ENCODE data around the gene FBXW5. TPM values are rescaled to one million over a fixed set of nuclear protein-coding genes. Genes with fewer than 3 reads are reported as not detected.

The FBXW5 gene
- total and polyA plus RNA-seq, 2 donors (not counting 3 experiments of a cell fraction or from before 2014, with no cell fraction given): 97.3 to 151 TPM

DNA sequence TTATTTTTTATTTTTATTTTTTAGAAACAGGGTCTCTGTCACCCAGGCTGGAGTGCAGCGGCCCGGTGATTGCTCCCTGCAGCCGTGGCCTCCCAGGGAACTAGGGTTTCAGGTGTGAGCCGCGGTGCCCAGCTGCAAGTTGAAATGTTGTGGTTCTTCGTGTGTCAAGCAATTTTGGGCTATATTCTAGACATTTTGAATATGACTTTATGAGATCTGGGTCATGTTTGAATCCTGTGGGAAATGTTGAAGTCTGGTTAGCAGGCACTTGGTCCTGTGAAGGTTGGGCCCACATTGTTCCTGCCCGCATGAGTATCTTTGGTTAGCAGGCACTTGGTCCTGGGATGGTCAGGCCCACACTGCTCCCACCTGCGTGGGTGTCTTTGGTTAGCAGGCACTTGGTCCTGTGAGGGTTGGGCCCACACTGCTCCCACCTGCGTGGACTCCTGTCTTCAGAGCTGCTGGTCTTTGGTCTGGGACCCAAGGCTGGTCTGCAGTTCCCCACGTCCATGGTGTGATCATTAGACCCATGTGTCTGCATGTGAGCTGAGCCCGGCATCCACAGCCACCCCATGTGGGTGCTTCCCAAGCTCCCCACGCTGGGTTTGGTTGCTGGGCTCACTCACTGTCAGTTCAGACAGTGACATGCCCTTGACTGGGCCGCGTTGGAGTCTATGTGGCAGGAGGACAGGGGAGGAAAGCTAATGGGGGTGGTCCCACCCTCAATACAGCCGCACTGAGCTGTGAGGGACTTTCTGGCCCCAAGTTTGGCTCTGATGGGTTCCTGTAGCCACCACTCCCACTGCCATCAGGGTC lies 7.1 kb downstream of the FBXW5 start:
- POLR2A ChIA-PET: no interaction called here

More for the DNA sequence above, 7.1 kb downstream of the FBXW5 start:
- no TSS peak for BruUV-seq (replicated peaks)
- H3K9ac ChIP-seq (replicated peaks; ENCODE audit: extremely low read depth, insufficient read depth, low read length): no peak overlapping the region
- H4K20me1 ChIP-seq (replicated peaks; ENCODE audit: control insufficient read depth, extremely low read depth, insufficient read depth, low read length): no peaks in the 10 kb centered on the region
- no peaks in the 10 kb centered on the region for H3K27me3 ChIP-seq (ENCODE audit: control insufficient read depth in 2 of 2, insufficient read depth in 2 of 2, low read length in 2 of 2)
- H3K4me1 ChIP-seq (ENCODE audit: control insufficient read depth, extremely low read depth, insufficient read depth, low read length): no peaks in the 10 kb centered on the region
- intact Hi-C loops (cut with micrococcal nuclease) (loop anchor here (5.0 kb wide), 1 partner anchor 70 kb away; the partner anchor contains the start of gene EDF1), dilution Hi-C loops (cut with MboI; ENCODE audit: extremely low pct_ligation_motif_present, low sequenced_read_pairs) (loop anchor here (25.0 kb wide), 1 partner anchor 125 kb away; the partner anchor contains the start of gene RABL6)
- H3K36me3 ChIP-seq (ENCODE audit: control insufficient read depth in 2 of 2, extremely low read depth in 1 of 2, insufficient read depth in 2 of 2, low read length in 2 of 2): peaks cover 2 to 28% of the 10 kb centered on the region in 2 experiments
- no peak overlapping the region for H2AFZ ChIP-seq (ENCODE audit: low read depth, low read length)
- DNase-seq (ENCODE audit: low read depth, low spot score) (no peak), FAIRE-seq (no peak)
- H3K4me3 ChIP-seq (replicated peaks in 1 of 3; ENCODE audit: insufficient read depth in 1 of 3, low read depth in 1 of 3, low read length in 3 of 3): no peak overlapping the region
- no peaks in the 10 kb centered on the region for H3K9me3 ChIP-seq (replicated peaks; ENCODE audit: control insufficient read depth, insufficient read depth, low read length)
- H3K9me1 ChIP-seq (replicated peaks; ENCODE audit: control insufficient read depth, extremely low read depth, insufficient read depth, low read length): no peaks in the 10 kb centered on the region
- no peak overlapping the region for H3K4me2 ChIP-seq (ENCODE audit: insufficient read depth, low read length)
- CTCF ChIA-PET: interaction anchor here (0.6 to 1.6 kb wide), 5 partner anchors 10 to 98 kb away, joined by 3 to 6 read pairs (median 3); no protein-coding TSS in a partner anchor
- TF ChIP-seq FOS (IDR thresholded peaks at IDR 0.05; ENCODE audit: borderline replicate concordance, insufficient read depth, low read length): no peak
- no peak for TF ChIP-seq MYC (IDR thresholded peaks at IDR 0.05; ENCODE audit: low read depth, low read length)
- TF ChIP-seq POLR2A (IDR thresholded peaks at IDR 0.05; ENCODE audit: low read depth, low read length): no peak
- no peak for TF ChIP-seq CTCF (IDR thresholded peaks at IDR 0.05; ENCODE audit: extremely low read depth in 1 of 2, insufficient read depth in 1 of 2, low read depth in 1 of 2, low read length in 2 of 2)
- TF ChIP-seq, protein P1, sequence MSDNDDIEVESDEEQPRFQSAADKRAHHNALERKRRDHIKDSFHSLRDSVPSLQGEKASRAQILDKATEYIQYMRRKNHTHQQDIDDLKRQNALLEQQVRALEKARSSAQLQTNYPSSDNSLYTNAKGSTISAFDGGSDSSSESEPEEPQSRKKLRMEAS (IDR thresholded peaks at IDR 0.05; ENCODE audit: insufficient read depth, insufficient read length): no peak
- no peak for TF ChIP-seq POLR2AphosphoS5 (IDR thresholded peaks at IDR 0.05; ENCODE audit: insufficient read depth, low read depth, low read length)
- TF ChIP-seq EZH2 (IDR thresholded peaks at IDR 0.05; ENCODE audit: borderline replicate concordance, low read depth, low read length, severe bottlenecking): no peak
- peaks cover 9% of the 10 kb centered on the region for H3K79me2 ChIP-seq (ENCODE audit: control insufficient read depth, insufficient read depth, low read length)
- no peak overlapping the region for H3K27ac ChIP-seq (ENCODE audit: insufficient read depth, low read depth, low read length)

All from endothelial cell of umbilical vein (primary cell).